Ishikawa (cell line): ENCODE data around the gene HJURP.
A peak's percentile ranks its signal among the peaks of the same experiment; 100 is the strongest.

Source experiments
- CEBPB ChIP-seq: IDR thresholded peaks from 2 replicates; pipeline ENCODE4 v1.6.1; 2012
- CREB1 ChIP-seq: IDR thresholded peaks from 2 replicates; pipeline ENCODE4 v1.6.1; 2012; ENCODE audit warnings: low read depth
- EGR1 ChIP-seq: IDR thresholded peaks from 2 replicates; pipeline ENCODE4 v1.6.1; 2012
- EP300 ChIP-seq: IDR thresholded peaks from 2 replicates; pipeline ENCODE4 v1.6.1; 2012; ENCODE audit warnings: borderline replicate concordance
- FOXM1 ChIP-seq: IDR thresholded peaks from 2 replicates; pipeline ENCODE4 v1.6.1; 2012; ENCODE audit warnings: low read depth, borderline replicate concordance
- NFIC ChIP-seq: IDR thresholded peaks from 2 replicates; pipeline ENCODE4 v1.6.1; 2012
- RAD21 ChIP-seq: IDR thresholded peaks from 2 replicates; pipeline ENCODE4 v1.6.1; 2012; ENCODE audit warnings: low read depth
- REST ChIP-seq: IDR thresholded peaks from 2 replicates; pipeline ENCODE4 v1.6.1; 2012; ENCODE audit warnings: low read depth, mild to moderate bottlenecking
- TAF1 ChIP-seq: IDR thresholded peaks from 2 replicates; pipeline ENCODE4 v1.6.1; 2012; ENCODE audit warnings: low read depth, mild to moderate bottlenecking
- TCF12 ChIP-seq: IDR thresholded peaks from 2 replicates; pipeline ENCODE4 v1.6.1; 2012; ENCODE audit warnings: low read depth
- TEAD4 ChIP-seq: IDR thresholded peaks from 2 replicates; pipeline ENCODE4 v1.6.1; 2012
- USF1 ChIP-seq: IDR thresholded peaks from 2 replicates; pipeline ENCODE4 v1.6.1; 2012
- YY1 ChIP-seq: IDR thresholded peaks from 2 replicates; pipeline ENCODE4 v1.6.1; 2012; ENCODE audit warnings: low read depth
- ZBTB7A ChIP-seq: IDR thresholded peaks from 2 replicates; pipeline ENCODE4 v1.6.1; 2012; ENCODE audit warnings: low read depth
- TF ChIP-seq, protein P1 (sequence below): IDR thresholded peaks from 2 replicates; pipeline ENCODE4 v1.6.1; 2012

The HJURP gene

GRCh38 chr2:233816771-233817170 lies 37.6 kb downstream of the HJURP start:
- TF ChIP-seq REST (no peak), YY1 (no peak), CEBPB (no peak), ZBTB7A (no peak), EGR1 (no peak), FOXM1 (no peak), RAD21 (no peak), TAF1 (no peak), NFIC (no peak), USF1 (no peak), TCF12 (no peak), EP300 (no peak), TEAD4 (no peak), CREB1 (no peak)
- TF ChIP-seq, protein P1, sequence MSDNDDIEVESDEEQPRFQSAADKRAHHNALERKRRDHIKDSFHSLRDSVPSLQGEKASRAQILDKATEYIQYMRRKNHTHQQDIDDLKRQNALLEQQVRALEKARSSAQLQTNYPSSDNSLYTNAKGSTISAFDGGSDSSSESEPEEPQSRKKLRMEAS: no peak

DNA sequence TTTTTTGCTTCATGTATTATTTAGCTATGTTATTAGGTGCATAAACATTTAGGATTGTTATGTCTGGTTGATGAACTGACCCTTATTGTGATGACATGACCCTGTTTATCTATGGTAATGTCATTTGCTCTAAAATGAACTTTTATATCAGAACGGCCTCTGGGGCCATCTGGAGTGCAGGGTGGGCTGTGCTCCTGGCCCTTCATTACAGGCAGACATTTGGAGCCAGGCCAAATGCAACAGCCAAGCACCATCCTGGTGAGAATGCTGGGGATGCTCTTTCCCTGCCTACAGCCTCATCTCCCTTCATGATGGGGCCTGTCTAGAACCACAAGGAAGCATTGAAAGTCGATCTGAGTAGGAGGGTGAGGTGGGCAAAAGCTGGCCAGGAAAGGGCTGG lies 38.0 kb downstream of the HJURP start:
- no peak for TF ChIP-seq TCF12

DNA sequence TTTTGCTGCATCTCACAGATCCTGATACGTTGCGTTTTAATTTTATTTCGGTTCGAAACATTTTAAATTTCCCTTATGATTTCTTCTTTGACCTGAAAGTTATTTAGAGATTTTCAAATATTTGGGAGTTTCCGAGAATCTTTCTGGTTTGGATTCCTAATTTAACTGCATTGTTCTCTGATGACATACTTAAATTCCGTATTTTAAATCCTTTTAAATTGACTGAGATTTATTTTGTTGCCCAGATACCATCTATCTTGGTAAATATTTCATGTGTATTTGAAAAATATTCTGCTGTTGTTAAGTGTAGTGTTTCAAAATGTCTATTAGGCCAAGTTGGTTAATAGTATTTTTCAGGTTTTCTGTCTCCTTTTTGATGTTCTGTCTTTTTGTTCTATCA lies 38.5 kb downstream of the HJURP start:
- TF ChIP-seq TAF1 (no peak), TCF12 (no peak), CREB1 (no peak), CEBPB (no peak), REST (no peak), TEAD4 (no peak), NFIC (no peak), EGR1 (no peak), EP300 (no peak), YY1 (no peak), FOXM1 (no peak), RAD21 (no peak), ZBTB7A (no peak), USF1 (no peak)
- TF ChIP-seq, protein P1: no peak

- TF ChIP-seq USF1: peak; percentile 92
- TF ChIP-seq TEAD4: no peak
These were observed 40.1 kb downstream of the HJURP start for GRCh38 chr2:233814056-233814835.

- TF ChIP-seq EP300 (no peak), NFIC (no peak), USF1 (no peak), REST (no peak), TAF1 (no peak), TEAD4 (no peak), FOXM1 (no peak), TCF12 (no peak)
These were observed 40.9 kb downstream of the HJURP start for GRCh38 chr2:233813236-233814055.
